ENCODE results near the gene HPCAL1.

DNA sequence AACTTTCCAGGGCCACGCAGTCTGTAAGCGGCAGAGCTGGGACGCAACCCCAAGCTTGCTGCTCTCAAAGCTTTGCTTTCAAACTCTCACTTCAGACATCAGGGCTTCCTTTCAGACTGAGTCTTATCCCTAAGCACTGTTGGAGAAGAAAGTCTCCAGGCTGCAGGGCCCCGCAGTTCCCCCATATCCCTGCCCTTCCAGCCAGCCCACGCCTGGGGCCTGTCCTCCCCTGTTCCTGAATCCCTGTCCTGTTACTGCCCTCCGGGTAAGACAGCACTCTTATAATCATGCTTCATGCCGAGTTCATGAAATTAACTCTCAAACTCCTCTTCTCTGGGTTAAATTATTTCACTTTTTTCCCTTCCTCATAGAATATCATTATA lies 37.9 kb downstream of the HPCAL1 start:
- TF ChIP-seq EP300 (IDR thresholded peaks at IDR 0.05) (no peak), POLR2A (IDR thresholded peaks at IDR 0.05; ENCODE audit: low read depth) (no peak)
